GM18868 (cell line): ENCODE results near the gene CATSPERZ.
"Not testable (repeated sequence)": the region's sequence is repeated elsewhere in the genome, so short reads cannot be mapped to it uniquely, and the experiment has no call there.

Experiments used
- ATAC-seq: cut with Tn5 transposase; IDR thresholded peaks from one replicate; pipeline ENCODE4 v1.9.1; 2021; ENCODE audit warnings: mild to moderate bottlenecking, moderate library complexity; ENCODE audit not compliant: unreplicated experiment

CATSPERZ gene

DNA sequence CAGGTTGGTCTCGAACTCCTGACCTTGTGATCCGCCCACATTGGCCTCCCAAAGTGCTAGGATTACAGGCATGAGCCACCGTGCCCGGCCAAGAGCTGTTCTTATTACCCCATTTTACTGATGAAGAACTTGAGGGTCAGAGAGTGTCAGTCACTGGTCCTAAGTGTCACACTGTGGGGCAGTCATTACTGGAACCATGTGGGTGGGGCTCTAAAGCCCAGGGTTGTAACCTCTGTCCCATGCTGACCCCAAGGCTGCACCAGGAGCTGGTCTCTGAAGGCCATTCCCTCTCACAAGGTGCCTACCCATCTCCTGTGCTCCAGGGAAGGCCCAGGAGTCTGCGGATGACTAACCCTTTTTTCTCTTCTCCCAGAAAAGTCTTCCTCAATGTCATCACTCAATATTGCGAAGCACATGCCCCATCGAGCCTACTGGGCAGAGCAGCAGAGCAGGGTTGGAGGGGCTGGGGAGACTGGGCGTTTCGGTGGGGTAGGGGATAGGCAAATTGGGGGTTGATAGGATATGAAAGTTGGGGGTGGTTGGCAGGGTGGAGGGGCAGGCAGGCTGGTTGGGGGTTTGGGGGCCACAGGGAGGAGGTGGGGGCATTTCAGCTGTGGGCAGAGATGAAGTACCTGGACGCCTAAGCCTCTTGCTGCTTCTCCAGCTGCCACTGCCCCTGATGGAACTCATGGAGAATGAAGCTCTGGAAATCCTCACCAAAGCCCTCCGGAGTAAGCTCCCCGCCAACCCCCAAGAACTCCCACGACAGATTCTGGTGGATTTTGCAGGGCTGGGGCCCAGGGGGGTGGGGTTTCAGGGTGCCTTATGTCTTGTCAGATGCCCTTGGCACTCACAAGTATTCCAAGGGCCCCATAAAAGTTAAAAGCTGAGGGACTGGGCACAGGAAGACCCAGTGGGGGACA is 3.2 kb downstream of the CATSPERZ start:
- ATAC-seq: no peak

DNA sequence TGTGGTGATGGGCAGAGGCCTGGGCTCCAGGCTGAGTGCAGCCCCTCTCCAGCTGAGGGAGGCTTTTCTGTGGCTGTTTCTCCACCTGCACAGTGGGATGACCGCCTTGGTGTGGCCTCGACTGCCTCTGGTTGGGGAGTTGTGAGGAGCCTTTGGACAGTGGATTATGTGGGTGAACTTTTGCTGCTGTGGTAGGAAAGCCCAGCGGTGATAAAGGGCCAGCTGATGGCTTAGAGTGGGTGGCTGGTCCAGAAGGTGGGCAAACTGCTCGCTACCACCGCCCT is 3.8 kb downstream of the CATSPERZ start:
- ATAC-seq: no peak

DNA sequence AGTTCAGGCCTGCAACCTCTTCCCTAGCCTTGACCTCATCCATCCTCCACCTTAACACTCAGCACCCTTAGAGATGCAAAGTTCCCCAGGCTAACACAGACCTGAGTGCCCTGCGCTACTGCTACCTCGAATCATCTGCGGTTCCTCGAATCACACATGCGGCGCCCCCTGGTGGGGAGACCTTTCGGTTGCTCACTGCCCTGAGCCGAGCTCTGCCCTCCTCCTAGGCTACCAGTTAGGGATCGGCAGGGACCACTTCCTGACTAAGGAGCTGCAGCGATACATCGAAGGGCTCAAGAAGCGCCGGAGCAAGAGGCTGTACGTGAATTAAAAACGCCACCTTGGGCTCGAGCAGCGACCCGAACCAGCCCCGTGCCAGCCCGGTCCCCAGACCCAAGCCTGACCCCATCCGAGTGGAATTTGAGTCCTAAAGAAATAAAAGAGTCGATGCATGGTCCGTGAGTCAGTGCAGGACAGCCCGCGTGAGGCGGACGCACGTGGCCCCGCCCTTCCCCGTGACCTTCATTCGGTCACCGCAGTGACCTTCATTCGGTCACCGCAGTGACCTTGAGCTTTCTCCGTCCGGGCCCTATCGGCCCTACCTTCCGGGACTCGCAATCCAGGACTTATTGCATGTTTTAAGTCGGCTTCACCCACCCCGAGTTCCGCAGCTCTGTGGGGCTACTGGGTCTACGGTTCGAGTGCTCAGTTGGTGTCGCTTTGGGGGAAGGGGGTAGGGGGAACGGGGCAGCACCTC is 4.3 kb downstream of the CATSPERZ start:
- ATAC-seq: peak; percentile 27

- ATAC-seq: peak; percentile 71
Measured at GRCh38 chr11:64305075-64305690, 5.0 kb downstream of the CATSPERZ start, which contains the start of gene ESRRA. ESRRA (plus strand) TSS chr11:64305524; CDS start chr11:64307180, 1,656 bp downstream.

GRCh38 chr11:64305691-64306562 is 5.8 kb downstream of the CATSPERZ start:
- peak; percentile 17 for ATAC-seq

- no peak for ATAC-seq
Measured at GRCh38 chr11:64306563-64306875, 6.4 kb downstream of the CATSPERZ start.

DNA sequence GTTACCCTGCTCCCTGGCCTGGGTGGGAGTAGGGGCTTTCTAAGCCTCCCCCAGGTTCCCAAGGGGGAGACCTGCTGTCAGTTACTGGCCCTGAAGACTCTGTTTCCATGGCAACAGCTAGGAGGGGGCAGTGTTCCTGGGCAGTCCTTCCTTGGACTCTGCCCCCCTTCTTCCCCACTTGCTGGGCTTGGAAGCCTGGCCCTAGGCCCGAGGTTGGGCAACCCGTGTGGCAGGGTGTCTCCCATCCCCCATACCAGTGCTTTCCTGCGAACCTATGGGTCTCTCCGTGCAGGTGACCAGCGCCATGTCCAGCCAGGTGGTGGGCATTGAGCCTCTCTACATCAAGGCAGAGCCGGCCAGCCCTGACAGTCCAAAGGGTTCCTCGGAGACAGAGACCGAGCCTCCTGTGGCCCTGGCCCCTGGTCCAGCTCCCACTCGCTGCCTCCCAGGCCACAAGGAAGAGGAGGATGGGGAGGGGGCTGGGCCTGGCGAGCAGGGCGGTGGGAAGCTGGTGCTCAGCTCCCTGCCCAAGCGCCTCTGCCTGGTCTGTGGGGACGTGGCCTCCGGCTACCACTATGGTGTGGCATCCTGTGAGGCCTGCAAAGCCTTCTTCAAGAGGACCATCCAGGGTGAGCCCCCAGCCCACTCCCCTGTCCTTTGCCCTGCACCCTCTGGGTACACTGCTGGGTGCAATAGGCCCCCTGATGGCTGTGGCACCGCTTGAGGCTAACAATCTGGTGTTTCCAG is 6.9 kb downstream of the CATSPERZ start:
- no peak for ATAC-seq

GRCh38 chr11:64307795-64308194 is 7.6 kb downstream of the CATSPERZ start:
- not testable (repeated sequence) for ATAC-seq

DNA sequence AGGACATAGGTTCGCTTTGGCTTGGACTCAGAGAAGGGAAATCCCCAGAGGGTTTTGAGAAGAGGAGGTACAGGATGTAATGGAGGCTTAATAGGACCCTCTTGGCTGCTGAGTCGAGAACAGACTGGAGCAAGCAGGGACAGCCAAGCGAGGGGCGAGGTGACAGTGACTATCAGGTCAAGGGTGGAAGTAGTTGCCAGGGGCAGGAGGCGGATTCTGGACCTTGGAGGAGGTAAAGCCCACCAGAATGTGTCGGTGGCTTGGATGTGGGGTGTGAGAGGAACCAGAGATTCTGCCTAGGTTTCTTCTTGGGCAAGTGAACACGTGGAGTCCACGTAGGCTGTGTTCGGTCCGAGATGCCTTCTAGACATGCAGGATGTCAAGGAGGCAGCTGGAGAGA is 12.8 kb downstream of the CATSPERZ start:
- ATAC-seq: no peak

GRCh38 chr11:64313491-64314145 is 13.5 kb downstream of the CATSPERZ start:
- no peak for ATAC-seq

DNA sequence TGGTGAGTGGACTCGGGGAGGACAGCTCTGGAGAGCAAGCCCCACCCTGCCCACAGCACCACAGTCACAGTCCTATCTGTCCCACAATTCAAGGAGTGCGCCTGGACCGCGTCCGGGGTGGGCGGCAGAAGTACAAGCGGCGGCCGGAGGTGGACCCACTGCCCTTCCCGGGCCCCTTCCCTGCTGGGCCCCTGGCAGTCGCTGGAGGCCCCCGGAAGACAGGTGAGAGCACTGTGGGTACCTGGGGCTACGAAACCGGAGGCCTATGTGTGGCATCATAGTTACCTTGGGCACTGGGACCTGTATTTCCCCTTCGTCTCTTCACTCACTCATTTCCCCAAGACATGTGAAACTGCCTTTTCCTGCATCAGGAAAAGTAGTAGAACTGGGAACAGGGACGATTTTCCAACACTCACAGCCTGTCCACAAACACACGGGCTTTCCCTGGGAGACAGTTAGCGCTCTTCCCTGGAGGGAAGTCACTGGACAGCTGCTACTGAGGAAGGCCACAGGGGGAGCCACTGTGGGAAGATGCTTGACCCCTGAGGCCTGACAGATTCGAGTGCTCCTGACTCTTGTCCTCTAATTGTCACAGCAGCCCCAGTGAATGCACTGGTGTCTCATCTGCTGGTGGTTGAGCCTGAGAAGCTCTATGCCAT is 14.1 kb downstream of the CATSPERZ start:
- no peak for ATAC-seq

DNA sequence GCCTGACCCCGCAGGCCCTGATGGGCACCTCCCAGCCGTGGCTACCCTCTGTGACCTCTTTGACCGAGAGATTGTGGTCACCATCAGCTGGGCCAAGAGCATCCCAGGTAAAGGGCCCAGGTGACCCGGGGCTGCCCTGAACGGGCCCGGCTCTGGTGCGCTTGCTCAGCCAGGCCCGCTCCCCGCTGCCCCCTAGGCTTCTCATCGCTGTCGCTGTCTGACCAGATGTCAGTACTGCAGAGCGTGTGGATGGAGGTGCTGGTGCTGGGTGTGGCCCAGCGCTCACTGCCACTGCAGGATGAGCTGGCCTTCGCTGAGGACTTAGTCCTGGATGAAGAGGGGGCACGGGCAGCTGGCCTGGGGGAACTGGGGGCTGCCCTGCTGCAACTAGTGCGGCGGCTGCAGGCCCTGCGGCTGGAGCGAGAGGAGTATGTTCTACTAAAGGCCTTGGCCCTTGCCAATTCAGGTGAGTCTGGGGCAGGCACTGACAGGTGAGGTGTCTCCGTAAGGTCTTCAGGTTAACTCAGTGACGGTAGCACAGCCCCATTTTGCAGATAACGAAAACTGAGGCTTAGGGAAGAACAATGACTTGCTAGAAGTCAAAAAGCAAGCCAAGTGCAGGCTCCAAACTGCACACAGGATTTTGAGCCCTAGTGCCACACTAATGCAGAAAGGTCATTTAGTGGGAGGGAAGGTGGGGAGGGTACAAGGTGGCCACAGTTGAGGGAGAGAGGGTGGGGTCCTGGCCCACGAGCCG is 14.8 kb downstream of the CATSPERZ start:
- no peak for ATAC-seq

DNA sequence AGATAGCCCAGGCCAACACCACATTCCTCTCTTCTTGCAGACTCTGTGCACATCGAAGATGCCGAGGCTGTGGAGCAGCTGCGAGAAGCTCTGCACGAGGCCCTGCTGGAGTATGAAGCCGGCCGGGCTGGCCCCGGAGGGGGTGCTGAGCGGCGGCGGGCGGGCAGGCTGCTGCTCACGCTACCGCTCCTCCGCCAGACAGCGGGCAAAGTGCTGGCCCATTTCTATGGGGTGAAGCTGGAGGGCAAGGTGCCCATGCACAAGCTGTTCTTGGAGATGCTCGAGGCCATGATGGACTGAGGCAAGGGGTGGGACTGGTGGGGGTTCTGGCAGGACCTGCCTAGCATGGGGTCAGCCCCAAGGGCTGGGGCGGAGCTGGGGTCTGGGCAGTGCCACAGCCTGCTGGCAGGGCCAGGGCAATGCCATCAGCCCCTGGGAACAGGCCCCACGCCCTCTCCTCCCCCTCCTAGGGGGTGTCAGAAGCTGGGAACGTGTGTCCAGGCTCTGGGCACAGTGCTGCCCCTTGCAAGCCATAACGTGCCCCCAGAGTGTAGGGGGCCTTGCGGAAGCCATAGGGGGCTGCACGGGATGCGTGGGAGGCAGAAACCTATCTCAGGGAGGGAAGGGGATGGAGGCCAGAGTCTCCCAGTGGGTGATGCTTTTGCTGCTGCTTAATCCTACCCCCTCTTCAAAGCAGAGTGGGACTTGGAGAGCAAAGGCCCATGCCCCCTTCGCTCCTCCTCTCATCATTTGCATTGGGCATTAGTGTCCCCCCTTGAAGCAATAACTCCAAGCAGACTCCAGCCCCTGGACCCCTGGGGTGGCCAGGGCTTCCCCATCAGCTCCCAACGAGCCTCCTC is 15.7 kb downstream of the CATSPERZ start:
- ATAC-seq: not testable (repeated sequence)

- ATAC-seq: no peak
Measured at GRCh38 chr11:64316672-64317324, 16.6 kb downstream of the CATSPERZ start.

- peak; percentile 67 for ATAC-seq
Measured at GRCh38 chr11:64317325-64317960, 17.3 kb downstream of the CATSPERZ start, which contains the start of gene TRMT112. TRMT112 (minus strand) TSS chr11:64317559; CDS start chr11:64317526, 33 bp downstream.
